AG20443 (cell line): ENCODE measurements around the gene PLA2G4F.

Source experiments
- DNase-seq: peaks from one replicate; pipeline ENCODE4 v3.0.0; 2012; ENCODE audit warnings: low spot score, mixed read lengths

PLA2G4F gene, protein sequence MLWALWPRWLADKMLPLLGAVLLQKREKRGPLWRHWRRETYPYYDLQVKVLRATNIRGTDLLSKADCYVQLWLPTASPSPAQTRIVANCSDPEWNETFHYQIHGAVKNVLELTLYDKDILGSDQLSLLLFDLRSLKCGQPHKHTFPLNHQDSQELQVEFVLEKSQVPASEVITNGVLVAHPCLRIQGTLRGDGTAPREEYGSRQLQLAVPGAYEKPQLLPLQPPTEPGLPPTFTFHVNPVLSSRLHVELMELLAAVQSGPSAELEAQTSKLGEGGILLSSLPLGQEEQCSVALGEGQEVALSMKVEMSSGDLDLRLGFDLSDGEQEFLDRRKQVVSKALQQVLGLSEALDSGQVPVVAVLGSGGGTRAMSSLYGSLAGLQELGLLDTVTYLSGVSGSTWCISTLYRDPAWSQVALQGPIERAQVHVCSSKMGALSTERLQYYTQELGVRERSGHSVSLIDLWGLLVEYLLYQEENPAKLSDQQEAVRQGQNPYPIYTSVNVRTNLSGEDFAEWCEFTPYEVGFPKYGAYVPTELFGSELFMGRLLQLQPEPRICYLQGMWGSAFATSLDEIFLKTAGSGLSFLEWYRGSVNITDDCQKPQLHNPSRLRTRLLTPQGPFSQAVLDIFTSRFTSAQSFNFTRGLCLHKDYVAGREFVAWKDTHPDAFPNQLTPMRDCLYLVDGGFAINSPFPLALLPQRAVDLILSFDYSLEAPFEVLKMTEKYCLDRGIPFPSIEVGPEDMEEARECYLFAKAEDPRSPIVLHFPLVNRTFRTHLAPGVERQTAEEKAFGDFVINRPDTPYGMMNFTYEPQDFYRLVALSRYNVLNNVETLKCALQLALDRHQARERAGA

DNA sequence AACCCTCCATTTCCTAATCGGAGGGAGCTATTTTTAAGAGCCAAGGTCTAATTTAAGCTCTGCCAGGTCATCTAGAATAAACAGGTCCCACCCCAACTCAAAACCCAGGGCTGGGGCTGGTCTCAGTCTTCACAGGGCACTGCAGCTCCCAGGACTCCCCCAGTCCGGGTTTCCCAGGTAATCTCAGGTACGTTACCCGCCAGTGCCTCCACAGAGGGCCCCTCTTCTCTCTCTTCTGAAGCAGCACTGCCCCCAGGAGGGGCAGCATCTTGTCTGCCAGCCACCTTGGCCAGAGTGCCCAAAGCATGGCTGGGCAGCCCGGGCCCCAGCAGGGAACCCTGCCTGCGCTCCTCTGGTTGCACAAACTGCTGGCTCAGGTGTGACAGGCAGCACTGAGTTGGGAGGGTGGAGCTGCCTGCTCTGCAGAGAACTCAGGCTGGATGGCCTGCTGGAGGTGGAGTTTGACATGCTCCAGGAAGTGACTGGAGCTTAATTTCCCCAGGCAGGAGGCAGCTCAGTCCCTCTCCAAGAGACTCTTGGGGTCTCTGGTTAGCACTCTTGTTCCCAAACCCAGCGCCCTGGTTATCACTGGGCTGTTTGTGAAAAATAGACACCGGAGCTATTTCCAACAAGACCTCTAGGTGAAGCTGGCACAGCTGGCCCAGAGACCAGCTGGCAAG, at the start of gene PLA2G4F:
PLA2G4F (minus strand) TSS at position 394 of the 680 bp plus-strand sequence; CDS start at position 307, 87 bp downstream.
- no peak for DNase-seq

DNA sequence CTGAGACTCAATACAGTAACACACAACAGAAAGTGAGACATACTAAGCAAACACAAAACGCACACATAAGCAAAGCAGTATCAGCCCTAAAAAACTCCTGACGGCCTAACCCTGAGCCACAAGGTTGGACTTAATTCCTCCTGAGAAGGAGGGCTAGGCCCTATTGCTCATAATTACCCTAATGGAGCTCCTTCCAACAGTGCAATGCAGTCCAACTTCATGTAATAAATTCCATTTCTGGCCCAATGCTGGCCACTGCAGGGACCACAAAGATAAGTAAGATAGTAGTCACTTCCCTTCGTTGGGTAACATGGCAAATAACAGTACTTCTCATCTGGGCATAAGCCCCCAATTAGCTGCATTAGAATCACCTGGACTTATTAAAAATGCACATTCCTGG, 47.5 kb upstream of the PLA2G4F start:
- DNase-seq, result no peak

DNA sequence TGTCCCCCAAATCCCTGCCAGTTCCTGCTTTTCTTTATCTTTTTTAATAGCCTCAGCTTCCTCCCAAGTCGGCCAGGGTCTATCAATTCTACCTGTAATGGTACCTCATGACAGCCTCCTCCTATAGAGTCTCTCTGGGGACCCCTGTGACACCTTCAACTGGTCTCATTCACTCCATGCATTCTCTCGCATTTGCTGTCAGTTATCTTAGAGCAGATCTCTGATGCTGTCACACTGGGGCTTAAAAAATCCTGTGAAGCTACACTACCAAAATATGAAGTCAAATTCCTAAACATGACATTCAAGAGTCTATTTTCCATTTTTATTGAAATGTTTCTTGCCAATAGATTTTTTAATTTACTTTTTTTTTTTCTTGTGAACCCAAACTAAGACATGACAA, 46.2 kb upstream of the PLA2G4F start:
- no peak for DNase-seq

DNA sequence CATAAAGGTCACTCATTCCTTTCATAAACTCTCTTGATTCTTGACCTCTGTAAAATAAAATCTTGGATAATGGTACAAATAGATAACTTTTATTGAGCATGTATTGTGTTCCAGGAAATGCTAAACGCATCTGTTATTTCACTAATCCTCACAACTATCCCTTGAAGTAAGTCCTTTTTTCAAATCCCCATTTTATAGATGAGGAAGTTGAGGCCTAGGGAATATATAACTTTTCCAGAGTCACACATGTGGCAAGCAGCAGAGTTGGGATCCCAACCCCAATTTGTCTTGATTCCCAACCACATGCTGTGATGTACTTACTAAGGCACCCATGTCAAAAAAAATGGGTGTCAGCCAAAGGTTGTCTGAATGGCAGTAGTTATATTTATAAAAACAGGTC, 45.4 kb upstream of the PLA2G4F start:
- DNase-seq, result no peak

DNA sequence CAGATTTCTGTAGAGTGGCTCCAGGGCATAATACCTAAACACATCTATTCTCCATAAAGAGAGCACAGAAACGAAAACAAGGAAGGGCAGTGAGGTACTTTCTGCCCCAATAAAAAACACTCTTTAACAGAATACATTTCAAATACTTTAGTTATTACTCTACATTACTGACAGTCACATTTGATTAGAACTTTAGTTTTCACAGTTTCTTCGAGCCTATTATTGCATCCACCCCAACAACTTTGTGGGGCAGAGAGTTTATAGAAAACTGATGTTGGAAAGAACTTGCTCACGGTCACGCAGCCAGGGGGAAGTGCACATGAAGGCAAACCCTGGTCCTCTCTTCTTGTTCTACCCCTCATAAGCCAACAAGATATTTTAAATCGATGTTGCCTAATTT, 42.7 kb upstream of the PLA2G4F start:
- no peak for DNase-seq

DNA sequence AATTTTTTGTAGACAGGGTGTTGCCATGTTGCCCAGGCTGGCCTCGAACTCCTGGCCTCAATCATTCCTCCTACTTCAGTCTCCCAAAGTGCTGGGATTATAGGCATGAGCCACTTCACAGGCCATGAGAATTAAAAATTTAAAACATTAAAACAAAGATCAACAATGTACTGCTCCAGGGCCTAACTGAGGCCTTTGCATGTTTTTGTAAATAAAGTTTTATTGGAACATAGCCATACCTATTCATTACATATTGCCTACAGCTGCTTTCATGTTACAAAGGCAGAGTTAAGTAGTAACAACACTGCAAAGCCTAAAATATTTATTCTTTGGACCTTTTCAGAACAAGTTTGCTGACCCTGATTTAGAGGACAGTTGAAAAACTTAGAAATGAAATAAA, 42.1 kb upstream of the PLA2G4F start:
- DNase-seq, result no peak

DNA sequence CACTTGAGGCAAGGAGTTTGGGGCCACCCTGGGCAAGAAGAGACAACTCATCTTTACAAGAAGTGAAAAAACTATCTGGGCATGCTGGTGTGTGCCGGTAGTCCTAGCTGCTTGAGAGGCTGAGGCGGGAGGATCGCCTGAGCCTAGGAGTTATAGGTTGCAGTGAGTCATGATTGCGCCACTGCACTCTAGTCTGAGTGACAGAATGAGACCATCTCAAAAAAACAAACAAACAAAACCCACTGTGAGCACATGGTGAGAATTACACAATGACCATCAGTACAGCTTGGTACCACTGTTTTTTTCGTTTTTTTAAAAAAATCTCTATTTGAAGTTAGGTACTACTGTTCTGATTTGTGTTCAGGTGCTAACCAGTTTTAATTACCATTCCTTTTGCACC, 38.1 kb upstream of the PLA2G4F start:
- no peak for DNase-seq

DNA sequence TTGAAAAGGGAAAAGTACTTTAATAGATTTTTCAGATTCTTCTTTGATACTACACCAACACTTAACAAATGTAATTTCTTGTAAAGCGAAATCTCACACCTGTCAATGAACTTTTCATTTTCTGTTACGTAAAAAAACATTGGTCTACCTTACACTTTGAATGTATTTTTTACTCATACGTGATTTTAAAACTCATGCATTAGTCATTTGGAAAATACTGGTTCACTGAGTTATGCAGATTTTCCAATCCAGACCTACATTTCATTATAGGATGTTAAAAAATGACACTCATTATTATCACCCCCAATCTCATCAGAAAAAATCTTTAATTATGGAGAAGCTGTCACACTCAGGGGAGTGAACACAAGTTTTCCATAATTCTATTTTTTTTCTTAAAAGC, 36.9 kb upstream of the PLA2G4F start:
- no peak for DNase-seq

DNA sequence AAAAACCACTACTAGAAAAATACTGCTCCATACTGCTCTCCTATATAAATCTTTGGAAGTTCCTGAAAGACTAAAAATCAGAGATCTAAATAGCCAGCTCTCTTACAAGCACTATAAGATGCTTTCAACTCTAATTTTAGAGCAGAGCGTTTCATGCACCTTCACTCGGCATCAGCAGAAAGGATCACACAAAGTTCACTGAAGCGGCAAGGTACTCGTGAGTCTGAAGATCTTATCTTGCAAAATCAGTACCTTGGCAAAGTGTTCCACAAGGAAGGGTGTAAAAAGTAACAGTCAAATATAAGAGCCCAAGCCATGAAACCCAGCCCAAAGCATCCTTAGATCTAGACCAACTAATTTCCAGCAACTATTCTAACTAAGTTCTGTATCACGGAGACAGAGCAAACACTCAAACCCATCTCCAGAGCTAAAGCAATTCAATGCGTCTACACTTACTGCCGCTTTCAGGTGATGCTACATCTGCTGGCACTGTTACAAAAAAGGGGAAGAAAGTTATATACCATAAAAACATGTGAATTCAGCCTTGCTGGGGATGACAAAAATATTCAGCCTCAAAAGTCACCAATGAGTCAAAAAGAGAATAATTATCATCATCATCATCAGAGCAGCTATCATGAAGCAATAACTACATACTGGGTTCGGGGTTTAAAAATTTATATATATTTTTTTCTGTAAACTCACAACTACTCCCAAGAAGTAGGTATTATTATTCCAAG, 35.3 kb upstream of the PLA2G4F start:
- no peak for DNase-seq

DNA sequence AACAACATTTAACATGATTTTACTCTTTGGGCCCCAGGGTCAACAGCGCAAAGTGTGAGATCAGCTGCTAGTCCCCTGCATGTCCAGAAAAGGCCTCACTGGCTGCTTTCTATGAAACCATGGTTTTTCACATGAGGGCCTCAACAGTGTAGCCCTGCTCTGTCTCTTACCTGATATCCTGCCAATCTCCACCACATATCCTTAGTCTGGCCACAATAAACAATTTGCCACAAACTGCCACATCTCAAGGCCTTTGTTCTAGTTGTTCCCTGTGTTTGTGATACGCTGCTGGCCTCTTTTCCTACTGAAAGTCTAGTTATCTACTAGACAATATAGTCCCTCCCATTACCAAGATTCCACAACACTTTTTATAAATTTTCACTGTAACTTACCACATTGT, 33.9 kb upstream of the PLA2G4F start:
- DNase-seq, result no peak

DNA sequence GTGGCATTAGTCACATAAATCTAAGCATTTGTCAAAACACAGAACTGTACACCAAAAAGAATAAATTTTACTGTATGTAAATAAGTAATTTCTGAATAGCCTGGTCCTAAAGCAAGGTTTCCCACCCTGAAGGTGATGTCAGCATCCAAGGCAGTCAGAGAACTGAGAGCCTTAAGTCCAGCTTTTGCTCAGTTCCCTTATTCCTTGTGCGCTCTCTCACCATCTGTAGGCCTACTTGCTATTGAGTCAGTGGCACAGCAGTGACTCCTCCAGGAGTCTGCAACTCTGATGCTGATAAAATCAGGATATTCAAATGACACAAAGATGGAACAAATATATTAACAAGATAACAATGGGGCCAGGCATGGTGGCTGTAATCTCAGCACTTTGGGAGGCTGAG, 29.4 kb upstream of the PLA2G4F start:
- no peak for DNase-seq

DNA sequence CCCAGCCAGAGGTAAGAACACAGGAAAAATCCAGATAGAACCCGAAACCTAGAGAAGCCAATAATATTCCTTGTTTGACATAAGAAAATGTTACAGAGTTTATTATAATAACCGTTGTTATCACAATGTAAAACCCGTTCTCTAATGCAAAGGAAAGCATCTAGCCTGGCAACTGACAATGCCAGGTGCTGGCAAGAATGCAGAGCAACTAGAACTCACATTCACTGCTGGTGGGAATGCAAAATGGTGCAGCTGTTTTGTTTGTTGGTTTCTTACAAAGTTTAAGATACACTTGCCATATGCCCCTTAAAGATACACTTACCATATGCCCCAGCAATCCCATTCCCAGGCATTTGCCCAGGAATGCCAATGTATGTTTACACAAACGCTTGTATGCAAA, 28.3 kb upstream of the PLA2G4F start:
- no peak for DNase-seq

DNA sequence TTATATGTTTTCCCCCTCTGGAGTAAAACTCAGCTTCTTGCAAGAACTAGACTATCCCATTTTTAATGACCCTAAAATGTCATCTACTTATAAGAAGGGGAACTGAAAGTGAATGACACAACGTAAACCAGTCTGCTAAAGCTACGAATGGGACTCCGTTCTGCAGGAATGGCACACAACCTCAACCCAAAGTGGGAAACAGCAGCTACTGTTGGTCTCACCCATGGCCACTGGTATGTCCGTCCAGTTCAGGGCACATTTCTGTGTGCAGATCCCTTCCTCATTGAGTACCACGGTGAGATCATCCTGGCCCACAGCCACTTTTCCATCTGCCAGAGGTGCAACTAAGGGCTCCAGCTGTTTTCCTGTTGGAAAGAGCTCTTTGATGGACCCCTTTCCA, 27.9 kb upstream of the PLA2G4F start:
- no peak for DNase-seq

DNA sequence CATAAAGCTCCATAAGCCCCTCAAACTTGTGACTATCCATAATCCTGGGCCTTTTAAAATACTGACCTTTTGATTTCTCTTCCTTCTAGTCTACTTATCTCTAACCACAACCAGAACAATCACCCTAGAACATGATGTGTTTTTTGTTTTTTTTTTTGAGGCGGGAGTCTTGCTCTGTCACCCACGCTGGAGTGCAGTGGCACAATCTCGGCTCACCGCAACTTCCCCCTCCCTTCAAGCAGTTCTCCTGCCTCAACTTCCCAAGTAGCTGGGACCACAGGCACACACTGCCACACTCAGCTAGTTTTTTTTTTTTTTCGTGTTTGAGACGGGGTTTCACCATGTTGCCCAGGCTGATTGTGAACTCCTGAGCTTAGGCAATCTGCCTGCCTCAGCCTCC, 26.5 kb upstream of the PLA2G4F start:
- no peak for DNase-seq

DNA sequence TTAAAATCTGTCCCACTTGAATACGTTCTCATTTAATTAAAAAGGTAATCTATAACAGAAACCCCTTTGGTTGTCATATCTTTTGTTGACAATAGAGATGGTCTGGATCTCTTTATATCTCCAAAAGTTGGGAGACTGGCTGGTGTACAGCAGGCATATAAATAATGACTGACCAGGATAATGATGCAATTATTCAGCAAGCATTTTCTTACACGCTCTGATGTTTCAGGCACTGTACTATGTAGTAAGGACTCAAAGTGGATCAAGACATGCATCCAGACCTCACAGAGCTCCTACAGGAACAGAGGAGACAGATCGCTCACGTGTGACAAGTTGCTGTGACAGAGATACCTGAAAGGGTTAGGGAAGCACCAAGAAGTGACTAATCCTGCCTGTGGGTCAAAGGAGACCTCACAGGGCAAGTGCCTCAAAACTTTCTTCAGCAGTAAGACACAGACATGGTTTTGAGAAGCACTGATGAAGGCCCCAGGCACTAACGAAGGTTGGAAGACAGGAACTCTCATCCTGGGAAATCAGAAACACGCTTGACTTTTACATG, 26.0 kb upstream of the PLA2G4F start:
- no peak for DNase-seq

DNA sequence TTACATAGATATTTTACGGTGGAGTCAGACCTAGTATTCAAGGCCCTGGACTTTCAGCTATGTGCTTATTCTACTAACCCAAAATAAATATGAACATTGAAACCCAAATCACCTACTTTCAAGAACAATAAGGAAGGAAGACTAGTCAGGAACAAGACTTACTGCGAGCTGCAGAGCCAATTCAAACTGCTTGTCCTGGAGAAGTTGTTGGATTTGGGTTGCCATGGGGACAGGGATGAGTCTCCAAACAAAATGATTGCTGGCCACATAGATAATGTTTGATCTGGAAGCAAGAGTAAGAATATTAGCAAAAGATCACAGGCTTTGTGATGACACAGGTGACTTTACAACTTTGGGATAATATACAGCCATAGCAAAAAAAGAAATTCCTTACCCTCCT, 21.6 kb upstream of the PLA2G4F start:
- DNase-seq, result no peak

DNA sequence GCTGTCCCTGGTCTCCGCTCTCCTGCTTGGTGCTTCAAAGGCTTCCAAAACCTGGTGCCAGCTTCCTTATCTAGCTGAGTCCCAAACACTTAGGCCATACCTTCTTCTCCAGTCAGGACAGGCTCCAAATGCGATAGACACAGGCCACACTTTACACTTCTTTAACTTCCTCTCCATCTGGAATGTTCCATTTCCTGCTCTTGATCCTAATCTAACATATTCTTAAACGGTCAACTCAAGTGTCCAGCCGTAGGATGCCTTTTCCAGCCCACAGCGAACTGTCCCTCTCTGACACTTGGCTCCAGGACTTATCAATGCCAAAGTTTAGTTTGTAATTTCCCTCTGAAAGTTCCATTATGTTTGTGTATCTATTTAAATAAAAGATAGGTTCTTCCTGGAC, 19.2 kb upstream of the PLA2G4F start:
- DNase-seq, result no peak

DNA sequence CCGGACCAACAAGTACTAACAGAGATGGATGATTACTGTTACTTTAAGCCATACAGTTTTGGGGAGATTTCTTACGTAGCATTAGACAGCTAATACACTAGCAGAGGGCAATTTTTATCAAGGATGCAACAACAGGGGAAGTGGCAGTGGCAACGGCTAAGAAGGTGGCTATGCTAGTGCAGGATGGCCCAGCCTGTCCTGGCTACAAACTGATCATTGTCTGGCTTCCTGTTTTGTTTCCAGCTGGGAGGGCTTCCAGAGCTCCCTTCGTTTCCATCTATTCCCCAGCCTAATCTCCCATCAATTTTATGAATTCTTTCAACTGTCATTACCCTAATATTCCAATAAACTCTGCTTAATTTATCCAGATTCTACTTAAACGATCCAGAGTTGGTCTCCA, 16.0 kb upstream of the PLA2G4F start:
- no peak for DNase-seq

DNA sequence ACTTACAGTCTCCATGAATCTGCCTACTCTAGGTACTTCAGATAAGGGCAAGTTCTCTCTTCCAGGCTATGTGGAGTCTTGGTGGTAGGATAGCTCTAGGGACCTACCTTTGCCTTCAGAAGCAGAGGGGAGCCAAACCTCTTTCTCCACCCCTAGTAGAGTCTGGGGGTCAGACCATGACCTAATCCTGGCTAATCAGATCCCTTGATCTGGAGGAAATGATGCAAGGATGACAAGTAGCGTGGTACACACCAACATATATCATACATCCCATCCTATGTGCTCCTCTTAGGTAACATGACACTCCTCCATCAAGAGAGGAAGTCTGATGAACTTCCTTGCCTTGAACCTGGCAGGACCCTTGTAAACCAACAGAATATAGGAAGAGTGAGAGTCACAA, 15.4 kb upstream of the PLA2G4F start:
- DNase-seq, result no peak

DNA sequence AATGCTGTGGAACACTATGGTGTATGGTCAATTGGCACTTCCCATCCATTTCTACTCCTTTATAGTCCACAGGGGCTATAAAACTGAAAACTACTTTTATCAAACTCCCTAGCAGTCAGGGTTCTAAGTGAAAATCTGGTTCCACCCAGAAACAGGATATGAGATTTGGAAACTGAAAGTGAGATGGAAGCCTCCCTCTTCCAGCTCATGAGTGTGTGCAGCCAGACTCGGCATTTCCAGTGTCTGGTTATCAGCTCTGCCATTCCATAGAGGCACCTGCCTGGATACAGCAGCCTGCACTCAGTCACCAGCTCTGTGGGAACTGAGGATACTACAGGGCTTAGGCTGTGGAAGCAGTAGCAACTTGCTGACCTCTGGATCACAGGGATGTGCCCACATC, 14.7 kb upstream of the PLA2G4F start:
- DNase-seq, result no peak

DNA sequence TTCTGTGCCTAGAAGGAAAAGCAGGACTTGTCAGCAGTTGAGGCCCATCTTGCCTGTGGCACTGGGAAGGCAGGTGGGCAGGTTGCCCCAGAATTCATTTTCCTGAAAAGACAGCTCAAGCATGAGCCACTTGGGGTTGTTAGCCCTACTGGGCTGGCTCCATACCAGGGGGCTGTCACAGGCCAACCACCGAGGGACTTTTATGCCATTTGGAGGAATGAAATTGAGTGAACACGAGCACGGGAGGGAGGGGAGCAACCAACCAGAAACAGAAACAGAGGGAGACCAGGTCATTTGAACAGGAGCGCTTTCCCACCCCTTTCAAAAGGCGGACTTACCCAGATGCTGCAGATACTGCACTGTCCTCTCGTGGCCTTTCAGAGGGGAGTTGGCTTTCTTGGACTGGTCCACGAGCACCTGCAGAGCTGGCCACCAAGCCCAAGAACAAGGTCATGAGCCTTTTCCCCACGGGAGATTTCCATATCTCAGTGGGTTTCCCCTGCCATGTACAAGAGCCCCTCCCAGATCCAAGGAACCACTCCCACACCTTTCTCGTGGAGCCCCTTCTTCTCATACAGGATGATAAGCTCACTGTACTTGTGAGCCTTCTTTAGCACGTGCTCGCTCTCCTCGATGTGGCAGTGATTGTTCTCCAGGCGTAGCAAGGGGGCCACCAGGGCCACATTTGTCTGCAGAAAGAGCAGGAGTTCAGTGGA, 9.9 kb upstream of the PLA2G4F start:
- DNase-seq, result no peak
